RWPE2 (cell line): ENCODE data around the gene ACOX2.

Source experiments
- ATAC-seq: fragments of 200-7000 bp; cut with Tn5 transposase; 3 replicates; pipeline ENCODE4 v1.9.1; 2021; ENCODE audit warnings: low read depth
- DNase-seq: peaks from one replicate; pipeline ENCODE4 v3.0.0-alpha.2; 2020; ENCODE audit warnings: low spot score
- H3K27ac ChIP-seq: fragments of 450-650 bp; 2 replicates; pipeline ENCODE4 v1.5.1; 2017; ENCODE audit warnings: mild to moderate bottlenecking; ENCODE audit not compliant: poor library complexity, severe bottlenecking
- H3K27me3 ChIP-seq: fragments of 250-450 bp; sonication (Bioruptor Pico); 2 replicates; pipeline ENCODE4 v1.5.1; 2021; ENCODE audit warnings: mild to moderate bottlenecking, moderate library complexity; ENCODE audit not compliant: insufficient read depth, poor library complexity, severe bottlenecking
- H3K36me3 ChIP-seq: fragments of 250-450 bp; sonication (Bioruptor Pico); 2 replicates; pipeline ENCODE4 v1.5.1; 2020; ENCODE audit warnings: low read depth, mild to moderate bottlenecking, moderate library complexity
- H3K4me1 ChIP-seq: fragments of 250-450 bp; sonication (Bioruptor Pico); 2 replicates; pipeline ENCODE4 v1.5.1; 2021; ENCODE audit warnings: mild to moderate bottlenecking, moderate library complexity; ENCODE audit not compliant: insufficient read depth, poor library complexity, severe bottlenecking
- H3K4me3 ChIP-seq: fragments of 250-450 bp; sonication (Bioruptor Pico); 2 replicates; pipeline ENCODE4 v1.5.1; 2021; ENCODE audit warnings: mild to moderate bottlenecking, moderate library complexity; ENCODE audit not compliant: severe bottlenecking
- H3K9me3 ChIP-seq: fragments of 250-450 bp; sonication (Bioruptor Pico); 2 replicates; pipeline ENCODE4 v1.5.1; 2021; ENCODE audit warnings: mild to moderate bottlenecking, moderate library complexity; ENCODE audit not compliant: severe bottlenecking
- CTCF ChIP-seq: fragments of 450-650 bp; IDR thresholded peaks from one replicate; pipeline ENCODE4 v1.5.1; 2017; ENCODE audit warnings: mild to moderate bottlenecking, moderate library complexity; ENCODE audit not compliant: poor library complexity, severe bottlenecking

ACOX2 gene

GRCh38 chr3:58576716-58577115 is 39.7 kb upstream of the ACOX2 start:
- no peak overlapping the region for H3K4me3 ChIP-seq
- no peak for DNase-seq
- no peak for ATAC-seq
- H3K27ac ChIP-seq, result no peak overlapping the region
- H3K4me1 ChIP-seq, result no peaks in the 10 kb centered on the region
- H3K27me3 ChIP-seq, result no peaks in the 10 kb centered on the region
- H3K9me3 ChIP-seq, result no peaks in the 10 kb centered on the region
- H3K36me3 ChIP-seq, result no peaks in the 10 kb centered on the region
- TF ChIP-seq CTCF, result no peak

- H3K4me1 ChIP-seq, result no peaks in the 10 kb centered on the region
- ATAC-seq (no peak), DNase-seq (no peak)
- H3K4me3 ChIP-seq, result no peak overlapping the region
- no peak overlapping the region for H3K27ac ChIP-seq
- no peaks in the 10 kb centered on the region for H3K9me3 ChIP-seq
- H3K36me3 ChIP-seq, result no peaks in the 10 kb centered on the region
- H3K27me3 ChIP-seq, result no peaks in the 10 kb centered on the region
- TF ChIP-seq CTCF, result no peak
Measured at GRCh38 chr3:58575971-58576652, 39.1 kb upstream of the ACOX2 start.

GRCh38 chr3:58574682-58575081 is 37.7 kb upstream of the ACOX2 start:
- Histone ChIP-seq H3K4me3 (no peak overlapping the region), H3K27ac (no peak overlapping the region), H3K9me3 (no peaks in the 10 kb centered on the region), H3K4me1 (no peaks in the 10 kb centered on the region), H3K27me3 (no peaks in the 10 kb centered on the region), H3K36me3 (no peaks in the 10 kb centered on the region)
- DNase-seq (no peak), ATAC-seq (no peak)
- TF ChIP-seq CTCF, result no peak

GRCh38 chr3:58574106-58574505 is 37.1 kb upstream of the ACOX2 start:
- Histone ChIP-seq H3K4me3 (no peak overlapping the region), H3K4me1 (no peaks in the 10 kb centered on the region), H3K27ac (no peak overlapping the region), H3K27me3 (no peaks in the 10 kb centered on the region), H3K9me3 (no peaks in the 10 kb centered on the region), H3K36me3 (no peaks in the 10 kb centered on the region)
- ATAC-seq (no peak), DNase-seq (no peak)
- TF ChIP-seq CTCF, result no peak

- DNase-seq (no peak), ATAC-seq (no peak; the same call in 2 of the 3 replicates)
- TF ChIP-seq CTCF, result no peak
- H3K36me3 ChIP-seq, result no peaks in the 10 kb centered on the region
- H3K9me3 ChIP-seq, result no peaks in the 10 kb centered on the region
- H3K4me3 ChIP-seq, result no peak overlapping the region
- no peaks in the 10 kb centered on the region for H3K4me1 ChIP-seq
- H3K27me3 ChIP-seq, result no peaks in the 10 kb centered on the region
- H3K27ac ChIP-seq, result no peak overlapping the region
Measured at GRCh38 chr3:58573640-58574039, 36.6 kb upstream of the ACOX2 start.
